NB4 (cell line): Measurements from ENCODE around the gene SGPL1.
"Not testable (repeated sequence)": the region's sequence is repeated elsewhere in the genome, so short reads cannot be mapped to it uniquely, and the experiment has no call there.

Experiments used
- CTCF ChIP-seq: IDR thresholded peaks from one replicate; pipeline ENCODE4 v1.5.1; 2012; ENCODE audit warnings: low read depth, low read length
- MYC ChIP-seq: IDR thresholded peaks from 2 replicates; pipeline ENCODE4 v1.6.1; 2011; ENCODE audit warnings: low read depth, low read length

- not testable (repeated sequence) for TF ChIP-seq CTCF, MYC
These were observed 47.6 kb upstream of the SGPL1 start for GRCh38 chr10:70768026-70768685.
